ENCODE results near the gene CABCOCO1. TPM values are rescaled to one million over a fixed set of nuclear protein-coding genes. Genes with fewer than 3 reads are reported as not detected.

CABCOCO1 gene
- total RNA-seq, 4 donors from 2014 or later = not detected

- Histone ChIP-seq H3K27ac (no peak overlapping the region), H3K36me3 (no peaks in the 10 kb centered on the region), H3K9me3 (no peaks in the 10 kb centered on the region), H3K27me3 (no peaks in the 10 kb centered on the region), H3K4me3 (peak overlapping the region in 1 of 4 donors; percentile 64), H3K4me1 (peaks cover 0 to 6% (median 0%) of the 10 kb centered on the region in 4 donors)
- TF ChIP-seq POLR2A (IDR thresholded peaks at IDR 0.05) = no peak
- no peak for DNase-seq (ENCODE audit: low spot score in 2 of 2)
- 85 to 89% methylated on average over 3 of the region's 3 CpGs for WGBS, 2 donors
Measured at GRCh38 chr10:61663466-61663865, 737 bp downstream of the CABCOCO1 start.

- Histone ChIP-seq H3K4me1 (peaks cover 0 to 6% (median 0%) of the 10 kb centered on the region in 4 donors), H3K27me3 (no peaks in the 10 kb centered on the region), H3K9me3 (no peaks in the 10 kb centered on the region), H3K36me3 (no peaks in the 10 kb centered on the region), H3K27ac (no peak overlapping the region), H3K4me3 (no peak overlapping the region)
- no peak for DNase-seq (ENCODE audit: low spot score in 2 of 2)
- TF ChIP-seq CTCF (IDR thresholded peaks at IDR 0.05) (no peak), POLR2A (IDR thresholded peaks at IDR 0.05) (no peak), EP300 (IDR thresholded peaks at IDR 0.05) (no peak)
- WGBS, 2 donors = 44 to 55% methylated on average over 2 of the region's 2 CpGs
Measured at GRCh38 chr10:61664985-61665384, 2.3 kb downstream of the CABCOCO1 start.

GRCh38 chr10:61669161-61669725, 6.5 kb downstream of the CABCOCO1 start:
- DNase-seq (ENCODE audit: low spot score in 2 of 2) = no peak
- Histone ChIP-seq H3K9me3 (no peaks in the 10 kb centered on the region), H3K27ac (no peak overlapping the region), H3K36me3 (no peaks in the 10 kb centered on the region), H3K27me3 (no peaks in the 10 kb centered on the region), H3K4me1 (no peaks in the 10 kb centered on the region), H3K4me3 (no peak overlapping the region)
- TF ChIP-seq CTCF (IDR thresholded peaks at IDR 0.05) (peak in 1 of 5 experiments; percentile 8), POLR2A (IDR thresholded peaks at IDR 0.05) (no peak)

- TF ChIP-seq CTCF (IDR thresholded peaks at IDR 0.05) (no peak), POLR2A (IDR thresholded peaks at IDR 0.05) (no peak), EP300 (IDR thresholded peaks at IDR 0.05) (no peak)
- Histone ChIP-seq H3K27me3 (no peaks in the 10 kb centered on the region), H3K9me3 (no peaks in the 10 kb centered on the region), H3K4me3 (no peak overlapping the region), H3K27ac (no peak overlapping the region), H3K4me1 (no peaks in the 10 kb centered on the region), H3K36me3 (no peaks in the 10 kb centered on the region)
- no peak for DNase-seq (ENCODE audit: low spot score in 2 of 2)
Measured at GRCh38 chr10:61669849-61670248, 7.1 kb downstream of the CABCOCO1 start.

GRCh38 chr10:61673360-61673759, 10.6 kb downstream of the CABCOCO1 start:
- 85 to 89% methylated on average over 4 of the region's 4 CpGs for whole genome bisulfite sequencing, 2 donors
- no peak overlapping the region for H3K27ac ChIP-seq
- DNase-seq (ENCODE audit: low spot score in 2 of 2) = no peak
- H3K4me1 ChIP-seq = no peaks in the 10 kb centered on the region
- no peaks in the 10 kb centered on the region for H3K36me3 ChIP-seq
- no peak overlapping the region for H3K4me3 ChIP-seq
- no peaks in the 10 kb centered on the region for H3K9me3 ChIP-seq
- H3K27me3 ChIP-seq = no peaks in the 10 kb centered on the region
- TF ChIP-seq EP300 (IDR thresholded peaks at IDR 0.05) (no peak), CTCF (IDR thresholded peaks at IDR 0.05) (no peak), POLR2A (IDR thresholded peaks at IDR 0.05) (no peak)

GRCh38 chr10:61682323-61682722, 19.6 kb downstream of the CABCOCO1 start:
- Histone ChIP-seq H3K9me3 (no peaks in the 10 kb centered on the region), H3K4me3 (no peak overlapping the region), H3K4me1 (no peaks in the 10 kb centered on the region), H3K27me3 (no peaks in the 10 kb centered on the region), H3K27ac (no peak overlapping the region), H3K36me3 (no peaks in the 10 kb centered on the region)
- DNase-seq (ENCODE audit: low spot score in 2 of 2) = no peak
- no peak for TF ChIP-seq CTCF (IDR thresholded peaks at IDR 0.05)
- no peak for TF ChIP-seq POLR2A (IDR thresholded peaks at IDR 0.05)
- no peak for TF ChIP-seq EP300 (IDR thresholded peaks at IDR 0.05)
- WGBS, 2 donors = 82 to 84% methylated on average over 1 of the region's 1 CpG
